GM18858 (cell line): ENCODE measurements around the gene TREML2.
"Not testable (repeated sequence)": the region's sequence is repeated elsewhere in the genome, so short reads cannot be mapped to it uniquely, and the experiment has no call there.

Experiments used
- ATAC-seq: cut with Tn5 transposase; IDR thresholded peaks from one replicate; pipeline ENCODE4 v1.9.1; 2021; ENCODE audit not compliant: unreplicated experiment

The TREML2 gene, protein sequence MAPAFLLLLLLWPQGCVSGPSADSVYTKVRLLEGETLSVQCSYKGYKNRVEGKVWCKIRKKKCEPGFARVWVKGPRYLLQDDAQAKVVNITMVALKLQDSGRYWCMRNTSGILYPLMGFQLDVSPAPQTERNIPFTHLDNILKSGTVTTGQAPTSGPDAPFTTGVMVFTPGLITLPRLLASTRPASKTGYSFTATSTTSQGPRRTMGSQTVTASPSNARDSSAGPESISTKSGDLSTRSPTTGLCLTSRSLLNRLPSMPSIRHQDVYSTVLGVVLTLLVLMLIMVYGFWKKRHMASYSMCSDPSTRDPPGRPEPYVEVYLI

DNA sequence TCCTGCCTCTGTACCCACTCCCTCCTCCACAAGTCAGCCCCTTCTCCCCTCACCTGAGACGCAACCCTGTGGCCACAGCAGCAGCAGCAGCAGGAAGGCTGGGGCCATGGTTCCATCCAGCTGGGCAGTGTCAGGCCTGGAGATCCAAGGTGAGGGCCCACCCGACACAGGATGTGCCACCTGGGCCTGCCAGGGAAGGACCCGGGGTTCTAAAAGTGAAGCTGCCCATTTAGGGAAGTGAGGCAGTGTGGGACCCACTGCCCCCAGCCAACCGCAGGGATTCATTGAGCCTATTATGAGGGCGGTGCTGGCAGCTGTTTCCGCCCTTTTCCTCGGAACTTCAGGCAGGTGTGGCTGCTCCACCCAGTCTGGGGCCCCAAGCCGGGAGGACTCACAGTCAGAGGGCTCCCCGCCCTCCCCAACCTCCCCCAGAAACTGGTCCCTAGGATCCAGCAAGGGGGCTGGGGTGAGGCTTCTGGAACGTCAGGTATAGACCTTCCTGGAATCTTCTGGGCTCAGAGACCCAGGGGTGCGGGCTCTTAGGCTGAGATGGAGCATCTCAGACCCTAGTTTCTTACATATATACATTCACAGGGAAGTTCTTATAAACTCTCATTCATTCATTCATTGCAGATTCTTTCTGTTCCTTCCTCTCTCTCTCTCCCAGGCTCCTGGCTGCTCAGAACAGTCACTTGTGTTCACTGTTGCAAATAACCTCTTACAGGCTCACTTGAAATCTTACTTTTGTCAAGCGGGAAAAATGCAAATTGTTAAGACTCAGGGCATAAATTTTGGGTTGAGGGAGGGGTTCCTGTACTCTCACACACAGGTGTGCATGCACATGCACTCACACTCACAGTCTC, at the start of gene TREML2:
TREML2 (minus strand) TSS at position 249 of the 863 bp plus-strand sequence; CDS start at position 108, 141 bp downstream.
- no peak for ATAC-seq

DNA sequence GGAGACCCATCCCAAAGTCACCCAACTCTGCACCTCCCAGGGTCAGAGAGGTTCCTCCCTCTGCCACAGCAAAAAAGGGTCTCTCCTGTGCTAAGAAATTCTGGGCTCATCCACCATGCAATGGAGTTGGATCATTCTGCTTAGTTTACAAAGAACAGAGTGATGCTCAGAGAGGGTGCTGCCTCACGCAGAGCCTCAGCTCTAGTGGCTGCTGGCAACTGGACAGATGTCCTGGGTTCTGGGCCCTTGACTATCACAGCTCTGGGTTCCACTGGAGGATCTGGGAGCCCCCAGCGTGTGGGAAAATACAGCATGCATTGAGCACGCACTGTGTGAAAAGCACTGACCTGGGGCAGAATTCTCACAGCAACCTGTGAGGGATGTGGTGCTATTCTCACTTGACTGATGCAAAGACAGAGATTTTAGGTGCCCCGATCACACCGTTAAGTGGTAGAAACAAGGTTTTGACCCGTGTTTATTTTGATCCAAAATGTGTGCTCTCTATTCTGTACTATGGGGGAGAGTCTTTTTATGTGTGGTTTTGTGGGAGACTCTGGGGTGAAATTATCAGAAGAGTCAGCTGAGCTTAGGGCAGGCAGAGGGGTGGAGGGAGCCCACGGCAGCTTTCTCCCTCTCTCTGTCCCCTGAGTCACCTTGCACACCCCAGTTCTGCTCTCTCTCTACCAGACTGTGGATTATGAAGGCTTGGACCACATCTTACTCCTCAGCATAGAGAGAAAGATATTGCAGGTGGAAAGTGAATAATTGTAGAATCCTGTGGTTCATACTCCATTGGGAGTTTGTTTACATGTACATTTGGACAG, 47.1 kb upstream of the TREML2 start:
- no peak for ATAC-seq

DNA sequence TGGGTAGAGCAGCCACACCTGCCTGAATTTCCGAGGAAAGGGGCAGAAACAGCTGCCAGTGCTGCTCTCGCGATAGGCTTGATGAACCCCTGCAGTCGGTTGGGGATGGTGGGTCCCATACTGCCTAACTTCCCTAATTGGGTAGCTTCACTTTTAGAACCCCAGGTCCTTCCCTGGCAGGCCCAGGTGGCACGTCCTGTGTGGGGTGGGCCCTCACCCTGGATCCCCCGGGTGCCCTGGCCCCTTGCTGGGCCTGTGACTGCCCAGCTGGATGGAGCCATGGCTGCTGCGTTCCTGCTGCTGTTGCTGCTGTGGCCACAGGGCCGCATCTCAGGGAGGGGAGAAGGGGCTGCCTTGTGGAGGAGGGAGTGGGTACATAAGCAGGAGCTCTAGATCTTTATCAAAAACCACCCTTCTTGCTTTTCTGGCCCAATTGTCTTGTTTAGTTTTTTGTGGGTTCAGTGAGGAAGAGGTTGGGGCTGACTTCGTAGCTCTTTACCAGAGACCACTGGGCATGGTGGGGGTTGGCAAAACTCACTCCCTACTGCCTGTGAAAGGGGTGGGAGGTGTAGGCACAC, 46.4 kb upstream of the TREML2 start:
- no peak for ATAC-seq

DNA sequence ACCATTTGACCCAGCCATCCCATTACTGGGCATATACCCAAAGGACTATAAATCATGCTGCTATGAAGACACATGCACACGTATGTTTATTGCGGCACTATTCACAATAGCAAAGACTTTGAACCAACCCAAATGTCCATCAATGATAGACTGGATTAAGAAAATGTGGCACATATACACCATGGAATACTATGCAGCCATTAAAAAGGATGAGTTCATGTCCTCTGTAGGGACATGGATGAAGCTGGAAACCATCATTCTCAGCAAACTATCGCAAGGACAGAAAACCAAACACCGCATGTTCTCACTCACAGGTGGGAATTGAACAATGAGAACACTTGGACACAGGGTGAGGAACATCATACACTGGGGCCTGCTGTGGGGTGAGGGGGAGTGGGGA, 45.6 kb upstream of the TREML2 start:
- ATAC-seq: not testable (repeated sequence)

DNA sequence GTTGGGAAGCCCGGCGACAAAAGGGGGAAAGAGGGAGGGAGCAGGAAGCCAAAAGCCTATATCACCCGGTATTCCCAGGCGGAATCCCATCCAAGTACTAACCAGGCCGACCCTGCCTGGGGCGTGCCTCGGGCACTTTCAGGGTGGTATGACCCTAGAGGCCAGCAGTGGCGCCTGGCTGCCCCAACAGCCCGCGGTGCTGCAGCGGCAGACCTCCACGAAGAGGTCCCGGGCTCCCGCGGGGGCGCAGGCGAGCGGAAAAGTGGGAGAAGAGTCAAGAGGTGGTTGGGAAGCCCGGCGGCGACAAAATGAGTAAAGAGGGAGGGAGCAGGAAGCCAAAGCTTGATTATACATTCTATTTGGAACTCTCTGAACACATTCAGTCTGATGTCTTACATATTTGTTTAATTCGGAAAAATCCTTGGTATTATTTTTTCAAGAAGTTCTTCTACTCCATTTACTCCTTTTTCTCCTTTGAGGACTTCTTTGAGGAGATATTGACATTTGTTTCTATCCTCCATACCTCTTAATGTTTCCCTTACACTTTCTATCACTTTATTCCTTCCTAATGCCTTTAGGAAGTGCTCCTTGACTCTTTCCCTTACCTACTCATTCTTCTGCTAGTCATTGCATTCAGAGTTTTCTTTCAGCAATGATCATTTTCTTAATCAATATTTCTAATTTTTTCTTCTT, 38.7 kb upstream of the TREML2 start:
- no peak for ATAC-seq

DNA sequence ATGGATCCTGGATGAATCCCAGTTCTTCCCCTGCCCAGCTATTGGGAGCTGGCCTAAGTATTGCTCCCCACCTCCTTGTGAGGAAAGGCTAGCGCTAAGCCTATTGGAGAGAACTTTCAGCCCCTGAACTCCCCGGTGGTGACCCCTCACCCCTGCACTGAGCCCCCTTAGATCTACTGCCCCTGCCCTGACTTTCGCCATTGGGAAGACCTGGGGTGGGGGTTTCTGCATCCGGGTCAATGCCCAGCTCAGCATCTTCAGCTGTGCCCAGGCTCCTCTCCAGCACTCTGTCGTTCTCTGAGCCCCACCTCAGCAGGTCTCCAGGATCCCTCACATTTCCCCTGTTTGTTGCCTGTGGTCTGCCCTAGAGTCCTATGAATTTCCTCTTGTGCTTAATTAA, 36.2 kb upstream of the TREML2 start:
- no peak for ATAC-seq

DNA sequence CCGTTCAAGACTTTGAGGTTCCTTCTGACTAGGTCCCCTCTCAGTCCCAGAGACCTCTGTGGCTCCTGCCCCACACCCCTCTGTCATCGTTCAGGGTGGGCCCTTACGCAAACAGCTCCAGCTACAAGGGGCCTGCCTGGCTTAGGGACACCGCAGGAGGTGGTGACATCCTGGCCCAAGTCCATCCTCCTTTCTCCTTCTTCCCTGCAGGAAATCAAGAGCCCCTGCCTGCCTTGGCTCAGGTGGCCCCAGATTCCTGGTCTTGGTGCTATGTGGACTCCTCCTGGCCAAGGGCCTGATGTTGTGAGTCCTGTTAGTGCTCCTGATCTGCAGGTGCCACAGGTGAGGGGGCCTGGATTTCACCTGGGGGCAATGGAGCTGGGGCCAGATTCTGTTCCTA, 35.3 kb upstream of the TREML2 start:
- ATAC-seq: no peak

DNA sequence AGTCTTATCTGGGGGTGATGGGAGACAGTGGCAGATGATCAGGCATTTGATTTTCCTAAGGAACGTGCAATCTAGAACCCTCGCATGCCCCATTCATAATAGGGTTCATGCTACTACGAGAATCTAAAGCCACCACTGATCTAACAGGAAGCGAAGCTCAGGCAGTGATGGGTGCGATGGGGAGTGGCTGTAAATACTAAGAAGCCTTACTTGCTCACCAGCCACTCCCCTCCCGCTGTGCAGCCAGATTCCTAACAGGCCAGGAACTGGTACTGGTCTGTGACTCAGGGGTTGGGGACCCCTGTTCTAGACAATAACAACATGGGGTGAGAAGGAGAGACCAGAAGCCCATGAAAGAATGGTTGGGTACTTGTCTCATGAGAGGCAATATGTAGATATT, 31.7 kb upstream of the TREML2 start:
- ATAC-seq: no peak

DNA sequence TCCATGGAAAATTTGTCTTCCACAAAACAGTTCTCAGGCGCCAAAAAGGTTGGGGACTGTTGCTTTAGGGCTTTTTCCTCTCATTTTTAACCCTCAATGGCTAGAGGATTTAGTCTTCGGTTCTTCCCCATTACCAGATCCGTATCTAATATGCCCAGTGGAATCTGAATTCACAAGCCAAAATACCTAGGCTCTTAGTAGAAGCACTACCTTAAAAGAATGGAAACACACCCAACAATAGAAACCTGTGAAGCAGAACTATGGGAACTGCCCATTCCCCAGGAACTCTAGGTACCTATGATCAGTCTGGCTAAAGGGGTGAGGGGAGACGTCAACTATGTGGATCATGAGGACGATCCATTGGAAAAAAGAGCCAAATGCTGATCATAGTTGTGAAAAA, 30.3 kb upstream of the TREML2 start:
- ATAC-seq: no peak

DNA sequence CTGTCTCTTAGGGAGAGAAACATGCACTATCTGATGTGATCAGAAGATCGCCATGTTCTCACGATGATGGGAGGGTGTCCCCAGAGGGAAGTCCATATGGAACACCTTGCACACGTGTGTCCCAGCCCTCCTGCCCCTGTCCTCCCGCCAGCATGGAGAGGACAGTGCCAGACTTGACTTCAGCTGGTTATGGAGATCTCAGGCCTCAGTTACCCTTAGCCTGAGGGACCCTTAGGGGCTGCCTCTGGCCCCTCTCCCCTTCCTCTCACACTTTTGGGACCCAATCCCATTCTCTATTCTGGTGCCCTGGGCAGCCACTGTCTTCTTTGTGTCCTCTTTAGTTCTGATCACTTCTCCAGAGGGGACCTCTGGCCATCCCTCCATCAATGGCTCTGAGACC, 28.8 kb upstream of the TREML2 start:
- no peak for ATAC-seq

DNA sequence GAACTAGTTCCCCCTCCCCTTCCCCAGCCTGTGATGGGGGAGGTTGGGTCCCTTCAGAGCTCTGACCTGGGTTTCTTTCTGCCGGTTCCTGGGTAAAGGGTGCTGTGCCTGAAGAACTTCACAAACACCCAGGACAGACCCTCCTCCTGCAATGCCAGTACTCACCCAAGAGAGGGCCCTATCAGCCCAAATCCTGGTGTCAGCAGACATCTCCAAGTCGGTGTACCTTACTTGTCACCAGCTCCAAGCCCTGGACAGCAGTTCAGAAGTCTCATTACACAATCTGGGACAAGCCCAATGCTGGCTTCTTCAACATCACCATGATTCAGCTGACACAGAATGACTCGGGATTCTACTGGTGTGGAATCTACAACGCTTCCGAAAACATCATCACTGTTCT, 27.7 kb upstream of the TREML2 start:
- no peak for ATAC-seq

DNA sequence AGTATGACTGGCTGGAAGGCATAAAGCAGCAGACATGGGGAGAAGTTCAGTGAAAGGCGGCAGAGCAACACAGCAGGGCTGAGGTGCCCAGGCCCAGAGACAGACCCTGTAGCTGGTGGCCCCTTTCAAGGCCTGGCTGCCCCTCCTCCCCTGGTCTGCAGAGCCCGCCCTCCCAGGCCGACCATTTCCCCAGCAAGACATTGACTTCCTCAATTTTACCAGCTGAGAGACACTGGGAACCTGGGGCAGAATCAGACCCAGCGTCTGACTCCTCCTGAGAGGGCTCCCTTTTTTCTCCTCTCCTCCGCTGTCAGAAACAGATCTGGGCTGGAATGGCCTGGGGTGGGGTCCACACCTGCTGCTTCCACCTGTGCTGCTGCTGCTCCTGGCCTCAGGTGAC, 27.1 kb upstream of the TREML2 start, which contains the start of gene TREML4:
TREML4 (plus strand) TSS at position 254 of the 400 bp plus-strand sequence; CDS start at position 333, 79 bp downstream.
- no peak for ATAC-seq

DNA sequence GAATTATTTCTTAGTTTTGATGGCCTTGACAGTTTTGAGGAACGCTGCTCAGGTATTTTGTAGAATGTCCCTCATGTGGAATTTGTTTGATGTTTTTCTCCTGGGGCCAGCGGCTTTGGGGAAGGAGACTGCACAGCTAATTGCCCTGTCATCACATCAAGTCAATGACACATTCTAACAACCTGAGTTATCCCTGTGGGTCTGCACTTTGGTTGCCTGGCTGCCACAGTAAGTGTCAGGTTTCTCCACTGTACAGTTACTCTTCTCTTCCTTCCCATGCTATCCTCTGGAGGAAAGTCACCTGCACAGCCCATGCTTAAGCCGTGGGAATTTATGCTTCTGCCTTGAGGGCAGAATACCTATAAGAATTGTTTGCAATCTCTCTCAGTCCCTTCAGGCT, 25.8 kb upstream of the TREML2 start:
- no peak for ATAC-seq

DNA sequence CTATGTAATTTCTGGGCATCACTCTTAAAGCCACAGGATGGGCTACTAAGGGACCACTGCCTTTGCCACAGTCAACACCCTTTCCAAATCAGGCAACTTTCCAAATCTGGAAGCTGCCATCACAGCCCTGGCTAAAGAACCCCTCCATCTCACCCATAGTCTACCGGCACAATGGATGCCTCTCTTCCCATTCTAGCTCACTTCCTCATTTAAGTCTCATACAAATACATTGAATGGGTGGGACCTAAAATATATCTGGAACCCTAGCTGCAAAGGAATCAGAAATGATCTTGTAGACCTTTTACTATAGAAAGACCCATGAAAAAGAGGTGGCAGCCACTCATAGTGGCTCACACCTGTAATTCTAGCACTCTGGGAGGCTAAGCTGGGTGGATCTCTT, 23.9 kb upstream of the TREML2 start:
- ATAC-seq: no peak

DNA sequence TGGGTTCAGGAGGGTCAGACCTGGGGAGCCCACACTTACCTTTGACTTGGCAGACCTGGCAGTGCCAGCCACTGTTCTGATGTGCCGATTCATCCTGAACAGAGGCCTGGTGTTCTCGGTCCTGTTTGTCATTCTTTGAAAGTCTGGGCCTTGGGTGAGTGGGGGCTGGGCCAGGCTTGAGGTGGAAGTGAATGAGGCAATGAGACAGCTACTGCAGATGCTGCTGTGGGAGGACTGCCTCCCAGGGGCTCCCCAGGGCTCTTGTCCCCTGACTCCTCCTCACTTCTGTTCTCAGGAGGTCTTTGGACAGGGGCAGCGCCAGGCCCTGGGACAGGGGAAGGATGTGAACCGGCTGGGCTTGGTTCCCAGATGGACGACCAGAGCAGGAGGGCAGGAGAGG, 21.6 kb upstream of the TREML2 start:
- ATAC-seq: no peak

DNA sequence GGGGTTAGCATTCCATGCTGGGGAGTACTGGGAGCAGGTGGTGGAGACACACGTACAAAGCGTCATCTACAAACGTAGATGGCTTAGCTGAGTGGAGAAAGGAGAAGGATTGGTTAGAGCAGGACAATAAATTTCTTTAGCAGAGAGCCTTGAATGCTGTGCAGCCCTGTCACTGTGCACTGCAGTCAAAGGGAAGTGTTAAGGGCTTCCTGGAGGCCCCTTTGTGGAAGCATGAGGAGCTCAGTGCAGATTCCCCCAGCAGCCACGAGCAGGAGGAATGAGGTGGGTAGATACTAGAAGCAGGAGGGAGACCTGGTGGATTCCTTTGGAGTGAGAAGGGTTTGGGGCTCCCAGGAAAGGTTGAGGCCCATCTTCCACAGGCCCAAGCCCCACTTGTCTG, 21.1 kb upstream of the TREML2 start:
- ATAC-seq: no peak

DNA sequence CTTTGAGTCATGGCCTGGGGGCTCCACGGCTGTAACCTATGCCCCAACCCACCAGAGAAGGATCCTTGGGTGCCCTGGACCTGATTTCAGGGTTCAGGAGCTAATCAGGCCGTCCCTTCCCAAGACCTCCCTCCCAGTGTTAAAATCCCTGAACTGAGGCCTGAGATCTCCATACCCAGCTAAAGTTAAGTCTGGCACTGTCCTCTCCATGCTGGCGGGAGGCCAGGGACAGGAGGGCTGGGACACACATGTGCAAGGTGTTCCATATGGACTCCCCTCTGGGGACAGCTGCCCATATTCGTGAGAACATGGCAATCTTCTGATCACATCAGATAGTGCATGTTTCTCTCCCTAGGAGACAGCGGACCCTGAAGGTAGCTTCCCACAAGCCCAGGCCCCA, 15.7 kb upstream of the TREML2 start:
- no peak for ATAC-seq

DNA sequence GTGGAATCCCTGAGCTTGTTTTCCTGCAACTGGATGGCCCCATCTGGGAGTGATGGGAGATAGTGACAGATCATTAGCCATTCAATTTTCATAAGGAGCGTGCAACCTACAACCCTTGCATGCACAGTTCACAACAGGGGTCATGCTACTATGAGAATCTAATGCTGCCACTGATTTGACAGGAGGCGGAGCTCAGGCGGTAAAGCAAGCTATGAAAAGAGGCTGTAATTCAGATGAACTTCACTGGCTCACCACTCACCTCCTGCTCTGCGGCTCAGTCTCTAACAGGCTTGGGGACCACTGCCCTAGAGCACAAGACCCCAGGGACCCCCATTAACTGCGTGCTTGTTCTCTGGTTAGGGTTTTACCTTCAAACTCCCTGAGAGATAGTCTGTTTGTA, 14.8 kb upstream of the TREML2 start:
- ATAC-seq: no peak

DNA sequence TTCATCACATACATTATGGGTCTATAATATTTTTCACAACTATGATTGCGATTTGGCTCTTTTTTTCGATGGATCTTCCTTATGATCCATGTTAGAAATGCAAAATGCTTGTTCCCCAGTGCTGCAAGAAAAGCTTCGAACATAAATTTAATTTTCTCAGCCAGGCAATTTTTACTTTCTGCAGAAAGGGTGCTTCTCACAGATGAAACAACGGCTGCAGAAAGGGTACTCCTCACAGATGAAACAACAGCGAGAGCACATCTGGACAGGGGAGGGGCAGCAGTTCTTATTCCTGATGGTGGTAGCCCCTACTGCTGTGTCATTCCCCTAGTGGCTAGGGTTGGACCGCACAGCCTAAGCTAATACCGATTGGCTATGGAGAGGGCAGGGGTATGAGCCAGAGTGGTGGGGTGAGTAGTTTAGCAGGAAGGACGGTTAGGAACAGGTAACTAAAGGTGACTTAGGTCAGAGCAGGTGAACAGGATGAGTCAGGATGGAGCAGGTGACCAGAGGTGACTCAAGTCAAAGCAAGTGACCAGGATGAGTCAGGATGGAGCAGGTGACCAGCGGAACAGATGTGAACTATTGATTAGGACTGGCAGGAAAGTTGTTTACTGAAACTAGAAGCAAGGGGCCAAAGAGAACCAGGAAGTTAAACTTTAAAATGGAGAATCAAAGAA, 13.8 kb upstream of the TREML2 start:
- no peak for ATAC-seq
